ENCODE data around the gene KMT2E.

DNA sequence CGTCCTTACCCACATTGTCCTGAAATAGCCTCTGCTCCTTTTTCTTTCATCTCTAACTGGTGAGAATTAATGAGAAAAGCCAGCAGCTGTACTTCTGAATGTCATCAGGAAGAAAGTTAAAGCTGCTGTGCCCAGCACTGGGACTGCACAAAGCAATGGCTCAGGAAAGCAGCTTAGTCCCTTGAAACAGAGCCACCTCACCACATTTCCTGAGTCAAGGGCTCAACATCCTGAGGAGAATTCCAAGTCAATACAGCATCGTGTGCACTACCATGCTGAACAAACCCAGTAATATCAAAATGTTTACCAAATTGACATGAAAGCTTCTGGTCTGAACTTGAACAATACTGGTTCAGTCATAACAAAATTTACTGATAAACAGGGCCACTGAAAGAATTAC, 140.1 kb downstream of the KMT2E start:
- TF ChIP-seq POLR2AphosphoS5 (IDR thresholded peaks at IDR 0.05): no peak
- TF ChIP-seq, protein P1, sequence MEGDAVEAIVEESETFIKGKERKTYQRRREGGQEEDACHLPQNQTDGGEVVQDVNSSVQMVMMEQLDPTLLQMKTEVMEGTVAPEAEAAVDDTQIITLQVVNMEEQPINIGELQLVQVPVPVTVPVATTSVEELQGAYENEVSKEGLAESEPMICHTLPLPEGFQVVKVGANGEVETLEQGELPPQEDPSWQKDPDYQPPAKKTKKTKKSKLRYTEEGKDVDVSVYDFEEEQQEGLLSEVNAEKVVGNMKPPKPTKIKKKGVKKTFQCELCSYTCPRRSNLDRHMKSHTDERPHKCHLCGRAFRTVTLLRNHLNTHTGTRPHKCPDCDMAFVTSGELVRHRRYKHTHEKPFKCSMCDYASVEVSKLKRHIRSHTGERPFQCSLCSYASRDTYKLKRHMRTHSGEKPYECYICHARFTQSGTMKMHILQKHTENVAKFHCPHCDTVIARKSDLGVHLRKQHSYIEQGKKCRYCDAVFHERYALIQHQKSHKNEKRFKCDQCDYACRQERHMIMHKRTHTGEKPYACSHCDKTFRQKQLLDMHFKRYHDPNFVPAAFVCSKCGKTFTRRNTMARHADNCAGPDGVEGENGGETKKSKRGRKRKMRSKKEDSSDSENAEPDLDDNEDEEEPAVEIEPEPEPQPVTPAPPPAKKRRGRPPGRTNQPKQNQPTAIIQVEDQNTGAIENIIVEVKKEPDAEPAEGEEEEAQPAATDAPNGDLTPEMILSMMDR (IDR thresholded peaks at IDR 0.05): no peak
